ENCODE measurements around the gene NTRK1.

The NTRK1 gene

GRCh38 chr1:156860628-156861423 lies at the start of gene NTRK1:
Gene NTRK1 (plus strand): TSS chr1:156860865. CDS start chr1:156860935, 70 bp downstream.
- peak; percentile 21 to 38 (median 22) for DNase-seq (ENCODE audit: low read depth in 3 of 3)

DNA sequence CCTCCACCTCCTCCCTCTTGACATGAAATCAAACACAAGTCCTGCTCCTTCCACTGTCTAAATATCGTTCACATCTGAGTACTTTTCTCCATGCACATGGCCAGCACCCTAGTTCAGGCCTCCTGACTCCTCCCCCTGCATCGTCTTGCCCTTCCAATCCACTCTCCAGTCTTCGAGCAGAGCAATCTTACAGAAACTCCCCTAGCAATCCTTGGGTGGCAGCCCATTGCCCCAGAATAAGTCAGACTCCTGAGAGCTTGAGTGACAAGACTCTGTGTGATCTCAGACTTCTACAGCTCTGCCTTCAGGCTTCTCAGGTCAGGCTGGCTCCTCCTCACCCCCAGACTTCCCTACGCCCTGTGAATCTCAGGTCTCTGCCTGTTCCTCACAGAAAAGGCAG lies 49.5 kb upstream of the NTRK1 start:
- no peak for DNase-seq (ENCODE audit: low read depth in 3 of 3)

DNA sequence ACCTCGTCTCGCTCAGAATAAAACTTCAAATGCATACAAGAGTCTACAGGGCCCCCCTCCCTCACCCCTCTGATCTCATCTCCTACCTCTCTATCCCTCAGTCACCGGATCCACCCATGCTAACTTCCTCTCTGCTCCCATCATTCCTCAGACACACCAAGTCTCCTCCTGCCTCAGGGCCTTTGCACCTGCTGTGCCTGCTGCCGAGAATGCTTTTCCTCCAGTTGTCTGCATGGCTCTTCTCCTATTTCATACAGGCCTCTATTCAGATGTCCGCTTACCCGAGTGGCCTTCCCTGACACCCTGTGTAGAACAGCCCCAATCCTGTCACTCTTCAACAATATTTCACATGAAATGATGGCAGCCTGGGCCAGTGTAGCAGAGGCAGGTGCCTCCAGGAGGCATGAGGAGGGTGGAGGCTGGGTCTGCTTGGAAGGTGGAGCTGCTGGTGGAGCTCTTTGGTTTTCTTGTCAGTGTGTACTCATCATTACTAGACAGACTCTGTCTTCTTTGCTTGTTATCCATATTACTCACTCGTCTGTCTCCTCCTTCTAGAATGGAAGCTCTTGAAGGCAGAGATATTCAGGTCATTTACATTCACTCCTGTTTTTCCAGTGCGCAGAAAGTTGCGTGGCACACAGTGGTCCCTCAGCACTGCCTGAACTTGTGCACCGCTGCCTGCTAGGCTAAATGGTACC lies 48.2 kb upstream of the NTRK1 start:
- DNase-seq (ENCODE audit: low read depth in 3 of 3), result no peak

DNA sequence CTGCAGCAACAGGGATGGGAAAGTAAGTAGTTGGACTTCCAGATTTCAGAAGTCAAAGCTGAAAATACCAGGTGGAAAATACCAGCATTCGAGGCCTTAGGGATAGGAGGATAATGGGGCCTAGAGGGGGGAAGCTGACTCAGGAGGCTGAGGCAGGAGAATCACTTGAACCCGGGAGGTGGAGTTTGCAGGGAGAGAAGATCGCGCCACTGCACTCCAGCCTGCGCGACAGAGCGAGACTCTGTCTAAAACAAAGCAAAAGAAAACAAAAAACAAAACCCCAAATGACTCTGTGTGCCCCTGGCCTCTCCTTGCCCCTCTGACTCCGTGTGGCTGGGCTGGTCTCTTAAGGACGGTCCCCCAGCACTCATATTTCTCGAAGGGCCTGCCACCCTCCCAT lies 47.4 kb upstream of the NTRK1 start:
- no peak for DNase-seq (ENCODE audit: low read depth in 3 of 3)

GRCh38 chr1:156813750-156814570 lies 46.7 kb upstream of the NTRK1 start:
- DNase-seq (ENCODE audit: low read depth in 3 of 3), result peak; percentile 66 to 69 (median 69)

DNA sequence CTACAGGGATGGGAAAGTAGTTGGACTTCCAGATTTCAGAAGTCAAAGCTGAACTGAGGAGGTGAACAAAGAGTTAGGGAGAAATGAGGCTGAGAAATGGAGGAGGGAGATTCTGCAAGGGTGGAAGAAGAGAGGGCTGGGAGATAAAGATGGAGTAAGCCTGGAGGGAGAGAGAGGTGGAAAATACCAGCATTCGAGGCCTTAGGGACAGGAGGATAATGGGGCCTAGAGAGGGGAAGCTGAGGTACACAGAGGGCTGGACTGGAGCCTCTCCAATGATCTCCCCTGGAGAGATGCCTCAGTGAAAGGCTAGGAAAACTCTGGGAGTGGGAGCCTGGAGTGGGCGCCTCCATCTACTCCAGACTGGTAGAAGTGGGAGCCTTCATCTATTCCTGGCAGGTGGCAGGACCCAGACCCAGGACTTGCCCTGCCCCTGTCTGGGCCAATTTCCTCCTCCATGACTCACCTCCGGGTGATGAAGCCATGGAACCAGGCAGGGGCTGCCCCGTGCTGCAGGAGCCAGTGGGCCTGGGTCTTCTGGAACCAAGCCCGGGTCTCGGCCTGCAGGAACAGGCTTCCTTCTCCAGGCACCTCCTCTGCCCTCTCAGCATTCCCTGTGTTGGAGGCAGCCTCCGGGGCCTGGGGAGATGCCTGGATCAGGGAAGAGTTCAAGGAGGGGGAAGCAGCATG lies 45.9 kb upstream of the NTRK1 start:
- peak in 1 of 3 experiments; percentile 30 for DNase-seq (ENCODE audit: low read depth in 3 of 3)

DNA sequence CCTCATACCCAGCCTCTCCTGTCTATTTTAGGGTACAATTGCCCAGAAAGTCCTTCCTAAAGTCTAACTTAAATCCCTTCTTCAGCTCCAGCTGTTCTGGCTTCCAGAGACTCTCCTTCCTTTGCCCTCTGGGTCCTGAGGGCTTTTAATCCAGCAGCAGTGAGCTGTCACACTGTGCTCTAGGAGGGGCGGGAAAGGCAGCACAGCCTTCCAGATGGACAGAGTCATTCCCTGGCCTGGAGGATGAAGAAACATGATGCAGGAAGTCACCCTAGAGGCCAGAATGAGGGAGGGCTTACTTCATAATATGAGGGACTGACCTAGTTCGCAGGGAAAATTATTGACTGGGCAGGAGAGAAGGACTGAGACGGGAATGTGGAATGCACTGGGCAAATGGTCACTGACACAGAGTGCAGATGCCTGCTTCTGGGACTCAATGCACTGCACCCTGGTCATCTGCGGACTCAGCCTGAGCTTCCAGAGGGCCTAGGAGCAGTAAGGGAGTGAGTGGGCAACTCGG lies 45.3 kb upstream of the NTRK1 start:
- DNase-seq (ENCODE audit: low read depth in 3 of 3), result no peak

DNA sequence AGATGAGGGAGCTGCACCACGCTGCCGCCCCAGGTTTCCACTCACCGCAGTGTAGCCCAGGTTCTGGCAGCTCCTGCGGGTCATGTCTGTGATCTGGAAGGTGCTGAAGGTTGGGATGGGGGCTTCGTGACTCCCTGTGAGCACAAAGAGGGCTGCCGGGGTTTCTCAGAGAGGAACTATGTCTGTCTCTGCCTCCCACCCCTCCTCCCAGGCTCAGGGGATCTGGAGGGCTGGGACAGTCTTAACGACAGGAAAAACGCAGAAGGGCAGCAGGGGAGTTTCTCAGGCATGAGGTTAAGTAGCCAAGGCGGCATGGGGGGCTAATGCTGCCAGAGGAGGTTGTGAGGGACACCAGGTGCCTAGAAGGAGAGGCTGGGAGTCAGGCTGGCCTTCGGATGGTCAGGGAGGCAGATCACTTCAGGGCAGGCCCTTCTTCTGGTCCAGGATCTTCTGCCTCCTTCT lies 44.7 kb upstream of the NTRK1 start:
- no peak for DNase-seq (ENCODE audit: low read depth in 3 of 3)

DNA sequence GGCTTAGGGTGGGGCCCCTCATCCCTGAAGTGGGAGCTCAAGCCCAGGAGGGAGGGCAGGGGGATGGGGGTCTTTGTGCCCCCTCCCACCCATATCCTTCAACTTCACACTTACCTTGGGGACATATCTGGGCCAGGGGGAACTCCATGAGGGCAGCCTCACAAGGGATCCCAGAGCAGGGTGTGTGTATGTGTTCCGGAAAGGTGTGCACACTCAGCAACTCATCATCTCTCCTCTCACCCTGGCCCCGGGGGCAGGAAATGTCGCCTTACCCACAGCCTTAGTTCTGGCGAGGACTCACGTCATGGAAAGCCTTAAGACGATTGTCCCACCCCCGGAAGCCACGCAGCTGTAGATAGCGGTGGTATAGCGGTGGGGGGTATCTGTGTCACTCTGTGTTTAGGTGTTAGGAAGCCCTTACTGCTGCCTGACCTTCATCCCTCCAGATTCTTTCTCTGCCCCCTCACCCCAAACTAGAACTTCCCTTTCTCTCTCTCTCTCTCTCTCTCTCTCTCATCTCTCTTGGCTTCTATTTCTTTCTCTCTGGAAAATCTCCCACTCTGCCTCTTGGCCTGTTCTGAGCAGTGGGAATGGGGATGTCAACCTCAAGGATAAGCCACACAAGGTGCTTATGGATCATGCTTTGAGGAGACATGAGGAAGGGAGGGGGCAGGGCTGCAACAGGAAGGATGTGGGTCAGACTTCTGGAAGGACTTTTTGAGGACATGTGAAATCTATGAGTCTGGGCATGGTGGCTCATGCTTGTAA lies 43.9 kb upstream of the NTRK1 start, which contains the start of gene SH2D2A:
Gene SH2D2A, minus strand, starts transcription at position 288 of the 768 bp plus-strand sequence. Its CDS starts 140 bp downstream, at position 148.
- DNase-seq (ENCODE audit: low read depth in 3 of 3), result peak; percentile 78 to 94 (median 89)

GRCh38 chr1:156821801-156822200 lies 38.9 kb upstream of the NTRK1 start:
- DNase-seq (ENCODE audit: low read depth in 3 of 3), result no peak

- no peak for DNase-seq (ENCODE audit: low read depth in 3 of 3)
These were observed 38.0 kb upstream of the NTRK1 start for GRCh38 chr1:156822680-156823079.

- DNase-seq (ENCODE audit: low read depth in 3 of 3), result no peak
These were observed 37.4 kb upstream of the NTRK1 start for GRCh38 chr1:156823210-156823790.

DNA sequence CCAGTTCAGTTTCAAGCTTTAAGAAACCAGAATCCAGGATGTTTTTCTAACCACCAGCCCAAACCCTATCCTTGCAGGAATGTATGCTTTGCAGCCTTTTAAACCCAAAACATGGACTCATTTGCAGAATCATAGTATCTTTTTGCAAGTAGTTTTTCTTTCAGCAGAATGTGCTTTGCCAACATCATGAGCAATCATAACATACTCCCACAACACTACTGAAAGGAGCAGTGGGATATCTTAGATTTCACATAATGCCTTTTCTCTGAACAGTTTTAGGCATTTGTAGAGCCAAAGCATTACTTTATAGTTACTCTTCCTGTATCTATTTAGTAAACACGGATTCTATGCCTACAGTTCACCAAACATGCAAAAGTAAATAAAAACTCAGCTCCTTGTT lies 34.0 kb upstream of the NTRK1 start:
- DNase-seq (ENCODE audit: low read depth in 3 of 3), result no peak

- DNase-seq (ENCODE audit: low read depth in 3 of 3), result no peak
These were observed 32.1 kb upstream of the NTRK1 start for GRCh38 chr1:156828400-156829124.

DNA sequence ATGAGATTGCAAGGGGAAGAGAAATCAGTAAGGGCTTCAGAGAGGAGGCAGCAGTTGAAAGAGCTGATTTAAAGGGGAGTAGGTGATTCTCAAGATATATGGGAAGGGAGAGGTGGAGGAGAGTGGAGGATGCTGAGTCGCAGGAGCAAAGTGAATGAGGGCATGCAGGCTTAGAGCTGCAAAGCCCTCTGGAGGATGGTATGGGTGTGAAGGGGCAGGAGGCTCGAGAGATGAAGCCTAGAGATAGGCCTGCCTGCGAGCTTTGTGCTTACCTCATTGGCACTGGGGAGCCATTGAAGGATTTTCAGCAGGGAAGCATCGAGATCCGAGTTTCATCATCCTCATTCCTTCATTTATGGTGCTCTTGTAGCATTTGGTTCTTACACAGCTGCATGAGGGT lies 28.2 kb upstream of the NTRK1 start:
- DNase-seq (ENCODE audit: low read depth in 3 of 3), result no peak

GRCh38 chr1:156833603-156834002 lies 27.1 kb upstream of the NTRK1 start:
- no peak for DNase-seq (ENCODE audit: low read depth in 3 of 3)

GRCh38 chr1:156834322-156834721 lies 26.3 kb upstream of the NTRK1 start:
- no peak for DNase-seq (ENCODE audit: low read depth in 3 of 3)

DNA sequence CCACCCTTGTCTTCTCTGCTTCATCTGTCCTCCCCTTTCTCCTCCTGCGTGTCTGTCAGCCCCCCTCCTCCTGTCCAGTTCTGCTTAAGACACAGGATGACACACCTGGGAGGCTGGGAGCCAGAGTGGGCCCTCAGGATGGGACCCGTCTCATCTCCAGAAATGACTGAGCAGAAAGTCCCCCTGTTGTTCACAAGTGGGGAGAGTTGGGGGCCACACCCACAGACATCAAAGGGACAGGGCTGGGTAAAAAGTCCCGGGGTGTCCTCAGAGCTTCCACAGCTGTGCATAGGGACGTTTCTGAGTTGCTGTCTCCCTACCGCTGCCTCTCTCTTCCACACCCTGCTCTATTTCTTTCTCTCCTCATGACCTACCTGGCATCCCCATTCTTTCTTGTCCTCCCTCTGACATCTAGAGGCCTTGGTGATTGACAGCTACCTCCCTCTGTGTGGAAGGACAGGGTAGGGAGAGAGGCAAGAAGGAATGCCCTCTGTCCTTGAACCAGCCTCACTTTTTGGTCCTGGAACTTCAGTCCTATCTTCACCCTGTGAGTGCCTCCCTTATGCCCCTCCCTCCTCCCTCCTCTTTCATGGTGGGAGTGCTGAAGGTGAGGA lies 24.5 kb upstream of the NTRK1 start:
- no peak for DNase-seq (ENCODE audit: low read depth in 3 of 3)

DNA sequence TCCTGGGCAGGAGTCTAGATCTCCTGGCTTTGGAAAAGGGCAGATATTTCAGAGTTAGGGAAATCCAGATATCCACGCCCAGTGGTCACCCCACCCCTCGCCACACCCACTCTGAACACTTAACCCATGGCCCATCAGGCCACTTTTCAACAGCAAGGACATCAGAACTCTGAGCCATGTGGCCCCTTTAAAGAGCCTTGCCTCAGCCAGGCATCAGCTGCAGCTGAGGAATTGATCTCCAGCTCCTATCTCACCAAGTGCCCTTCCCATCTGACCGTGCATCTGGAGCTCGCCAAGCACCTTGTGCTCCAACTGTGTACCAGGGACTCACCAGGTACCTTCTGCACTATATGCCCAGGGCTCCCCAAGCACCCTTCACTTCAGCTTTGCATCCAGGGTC lies 23.8 kb upstream of the NTRK1 start:
- no peak for DNase-seq (ENCODE audit: low read depth in 3 of 3)

Measured in stimulated activated CD4-positive, alpha-beta T cell treated with anti-CD3 and anti-CD28 coated beads, TNF-alpha, amount 100 ng/mL, for 4 hours (primary cell).